HuH-7 (cell line): ENCODE data around the gene SCN2B.

Source experiments
- DNase-seq: peaks from one replicate; pipeline ENCODE4 v3.0.0; 2011; ENCODE audit warnings: low spot score

SCN2B gene, protein sequence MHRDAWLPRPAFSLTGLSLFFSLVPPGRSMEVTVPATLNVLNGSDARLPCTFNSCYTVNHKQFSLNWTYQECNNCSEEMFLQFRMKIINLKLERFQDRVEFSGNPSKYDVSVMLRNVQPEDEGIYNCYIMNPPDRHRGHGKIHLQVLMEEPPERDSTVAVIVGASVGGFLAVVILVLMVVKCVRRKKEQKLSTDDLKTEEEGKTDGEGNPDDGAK

DNA sequence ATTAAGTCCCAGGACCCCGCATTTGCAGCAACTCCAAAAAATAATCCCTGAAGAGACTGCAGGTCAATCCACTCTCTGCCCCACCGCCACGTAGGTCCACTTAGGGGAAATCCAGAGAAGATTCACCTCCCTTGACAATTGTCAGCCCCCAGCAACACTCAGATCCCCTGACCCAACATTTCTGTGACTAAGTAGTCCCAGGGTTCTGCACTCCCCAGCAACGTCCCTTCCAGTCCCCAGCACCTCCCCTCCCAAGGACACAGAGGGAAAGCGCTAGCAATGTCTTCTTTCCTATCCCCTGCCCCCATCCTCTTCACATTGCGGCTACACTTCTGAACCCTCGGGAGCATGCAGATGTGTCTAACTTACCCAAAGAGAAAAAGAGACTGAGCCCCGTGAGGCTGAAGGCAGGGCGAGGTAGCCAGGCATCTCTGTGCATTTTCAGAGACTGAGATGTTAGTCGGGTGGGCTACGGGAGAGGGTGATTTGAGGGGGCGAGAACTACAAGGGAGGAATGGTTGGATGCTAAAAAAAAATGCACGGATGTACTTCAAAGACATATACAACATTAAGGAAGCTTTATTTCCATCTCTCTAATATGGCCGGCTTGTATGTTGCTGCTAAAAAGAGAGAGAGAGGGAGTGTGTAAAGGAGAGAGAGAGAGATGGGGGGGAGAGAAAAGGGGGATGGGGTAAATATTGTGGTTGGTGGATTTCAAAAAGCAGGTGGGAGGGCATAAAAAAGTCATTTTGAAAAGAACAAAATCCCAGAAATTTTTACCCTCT is at the start of gene SCN2B:
TSS of gene SCN2B (minus strand) at position 647 of the 785 bp plus-strand sequence. CDS start at position 439, 208 bp downstream.
- no peak for DNase-seq

GRCh38 chr11:118224511-118225188 is 48.2 kb upstream of the SCN2B start, which contains the start of gene JAML:
JAML (minus strand) TSS chr11:118225011; CDS start chr11:118214866, 10,145 bp downstream.
- DNase-seq, result no peak

GRCh38 chr11:118223992-118224391 is 47.6 kb upstream of the SCN2B start:
- no peak for DNase-seq

DNA sequence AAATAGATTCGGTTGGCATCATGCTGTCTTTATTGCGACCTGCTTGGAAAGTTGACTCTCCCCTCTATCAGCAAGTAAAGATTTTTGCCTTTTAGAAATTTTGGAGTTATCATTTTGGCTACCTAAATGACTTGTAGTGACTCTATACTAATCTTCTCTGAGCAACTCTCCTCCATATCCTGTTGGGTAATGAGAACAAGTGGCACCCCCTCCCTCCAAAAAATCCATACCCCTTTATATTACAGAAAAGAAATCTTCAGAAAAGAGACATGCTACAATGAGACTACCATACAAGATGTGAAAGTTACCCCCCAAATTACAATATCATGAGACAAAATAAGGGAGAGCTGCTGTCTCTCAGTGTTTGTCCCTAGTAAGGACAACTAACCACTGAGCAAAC is 47.1 kb upstream of the SCN2B start:
- no peak for DNase-seq

DNA sequence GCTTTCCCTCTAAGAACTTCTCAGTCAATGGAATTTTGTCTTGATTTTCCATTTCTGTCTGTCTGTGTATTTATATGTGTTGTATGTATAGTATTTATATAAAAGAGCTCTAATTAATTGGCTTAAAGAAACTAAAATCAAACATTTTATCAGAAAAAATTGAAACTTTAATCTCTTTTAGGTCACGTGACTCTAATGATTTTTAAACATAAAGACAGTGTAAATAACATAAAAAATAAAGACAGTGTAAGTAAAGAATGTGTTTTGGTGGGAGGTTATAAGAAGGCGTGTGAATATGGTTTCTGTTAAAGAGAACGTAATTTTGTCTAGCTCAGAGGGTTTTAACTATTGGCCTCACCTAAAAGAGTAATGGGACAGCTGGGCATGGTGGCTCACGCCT is 46.0 kb upstream of the SCN2B start:
- no peak for DNase-seq

- no peak for DNase-seq
These were observed 45.0 kb upstream of the SCN2B start for GRCh38 chr11:118221419-118221818.

DNA sequence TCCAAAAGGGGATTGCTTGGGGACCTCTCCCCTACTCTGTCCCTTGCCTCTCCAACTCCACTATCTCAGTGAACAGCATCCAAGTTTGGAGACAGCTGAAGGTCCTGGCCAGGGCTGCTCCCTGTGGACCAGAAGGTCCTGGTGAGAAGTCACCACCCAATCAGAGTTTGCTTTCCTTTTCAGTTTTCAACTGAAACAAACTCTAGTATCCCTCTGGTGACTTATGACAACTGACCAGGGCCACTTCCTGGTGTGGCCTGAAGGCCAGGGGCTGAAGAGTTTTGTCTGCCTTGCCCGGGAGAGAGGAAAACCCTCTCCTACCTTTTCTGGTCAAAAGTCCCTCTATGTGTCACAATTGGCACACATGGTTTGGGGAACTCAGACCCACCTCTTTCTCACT is 43.3 kb upstream of the SCN2B start:
- DNase-seq, result no peak

GRCh38 chr11:118219244-118219643 is 42.8 kb upstream of the SCN2B start:
- no peak for DNase-seq

- DNase-seq, result no peak
These were observed 41.1 kb upstream of the SCN2B start for GRCh38 chr11:118217575-118217974.

- no peak for DNase-seq
These were observed 40.4 kb upstream of the SCN2B start for GRCh38 chr11:118216621-118217481.

DNA sequence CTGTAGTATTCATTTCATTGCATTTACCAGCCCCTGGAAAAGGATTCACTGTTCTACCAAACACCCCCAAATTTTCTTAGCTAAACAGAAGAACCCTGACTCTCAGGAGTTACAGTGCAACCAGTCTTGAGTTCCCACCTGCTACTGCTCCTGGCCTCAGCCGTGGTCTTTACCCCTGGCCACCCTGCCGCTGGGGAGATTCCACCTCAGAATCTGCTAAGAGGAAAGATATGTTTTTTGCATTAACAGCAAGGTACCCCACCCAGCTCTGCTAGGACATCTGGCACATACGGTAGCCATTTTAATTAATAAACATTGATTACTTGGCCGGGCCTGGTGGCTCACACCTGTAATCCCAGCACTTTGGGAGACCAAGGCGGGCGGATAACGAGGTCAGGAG is 39.3 kb upstream of the SCN2B start:
- no peak for DNase-seq

- DNase-seq, result no peak
These were observed 38.8 kb upstream of the SCN2B start for GRCh38 chr11:118215262-118215661.

DNA sequence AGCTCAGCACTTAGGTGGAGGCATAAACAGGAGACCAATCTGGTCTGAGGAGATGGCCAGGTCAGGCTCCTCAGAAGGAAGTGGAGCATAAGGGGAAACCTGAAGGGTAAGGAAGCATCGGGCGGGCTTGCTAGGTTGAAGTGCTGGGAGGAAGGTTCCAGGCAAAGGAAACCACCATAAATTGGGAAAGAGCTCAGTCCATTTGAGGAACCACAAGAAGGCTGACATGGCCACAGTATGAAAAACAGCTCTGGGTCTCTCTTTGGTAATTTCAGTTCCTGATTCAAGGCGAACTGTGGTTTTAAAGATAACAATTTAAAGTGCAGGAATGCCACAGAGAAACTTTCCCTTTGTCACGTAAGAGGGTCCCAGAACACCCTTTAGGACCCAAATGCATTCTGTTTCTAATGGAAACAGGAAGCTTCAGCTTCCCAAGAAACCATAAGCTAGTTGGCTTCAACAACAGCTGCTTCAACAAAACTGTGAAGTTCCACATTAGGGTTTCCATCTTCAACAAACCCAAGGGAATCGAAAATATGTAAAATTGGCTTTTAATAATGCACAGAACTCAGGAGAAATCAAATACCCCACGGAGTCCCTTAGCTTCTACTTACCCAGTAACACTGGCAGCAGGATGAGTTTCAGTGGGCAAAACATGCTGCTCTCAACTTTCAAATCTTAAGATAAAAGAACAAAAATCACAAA is 37.9 kb upstream of the SCN2B start:
- no peak for DNase-seq

DNA sequence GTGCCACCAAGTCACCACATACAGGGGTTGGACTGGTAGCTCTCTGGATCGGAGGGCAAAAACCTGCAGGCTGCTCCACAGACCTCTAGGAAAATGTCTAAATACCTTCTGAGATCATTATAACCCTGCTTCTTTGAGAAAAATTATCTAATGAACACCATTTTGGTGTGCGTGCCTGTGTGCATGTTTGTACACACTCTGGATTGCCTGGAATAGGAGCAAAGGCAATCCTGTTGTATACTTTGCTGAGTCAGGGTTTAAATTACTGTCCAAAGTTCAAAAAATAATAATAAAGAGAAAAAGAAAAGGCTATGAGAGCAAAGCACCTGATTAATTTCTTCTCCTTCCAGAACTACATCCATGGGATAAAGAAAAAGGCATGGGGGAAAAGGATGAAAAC is 37.3 kb upstream of the SCN2B start:
- DNase-seq, result no peak

DNA sequence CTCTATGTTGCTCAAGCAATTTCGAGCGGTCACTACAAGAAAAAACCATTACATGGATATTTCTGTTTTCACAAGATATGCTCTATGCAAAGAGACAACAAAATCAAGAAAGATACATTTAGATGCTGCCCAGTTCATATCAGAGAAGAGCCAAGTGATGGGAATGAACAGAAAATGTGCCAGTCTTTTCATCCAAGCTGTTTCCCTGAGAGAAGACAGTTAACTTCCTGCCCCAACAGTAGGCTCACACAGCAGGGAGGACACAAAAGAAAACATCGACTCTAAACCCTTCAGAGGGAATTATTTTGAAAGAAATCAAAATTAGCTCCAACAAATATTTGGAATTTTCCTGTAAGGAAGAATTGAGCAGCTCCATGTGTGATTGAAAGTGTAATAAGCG is 36.8 kb upstream of the SCN2B start:
- DNase-seq, result no peak

GRCh38 chr11:118212781-118213191 is 36.3 kb upstream of the SCN2B start:
- no peak for DNase-seq

DNA sequence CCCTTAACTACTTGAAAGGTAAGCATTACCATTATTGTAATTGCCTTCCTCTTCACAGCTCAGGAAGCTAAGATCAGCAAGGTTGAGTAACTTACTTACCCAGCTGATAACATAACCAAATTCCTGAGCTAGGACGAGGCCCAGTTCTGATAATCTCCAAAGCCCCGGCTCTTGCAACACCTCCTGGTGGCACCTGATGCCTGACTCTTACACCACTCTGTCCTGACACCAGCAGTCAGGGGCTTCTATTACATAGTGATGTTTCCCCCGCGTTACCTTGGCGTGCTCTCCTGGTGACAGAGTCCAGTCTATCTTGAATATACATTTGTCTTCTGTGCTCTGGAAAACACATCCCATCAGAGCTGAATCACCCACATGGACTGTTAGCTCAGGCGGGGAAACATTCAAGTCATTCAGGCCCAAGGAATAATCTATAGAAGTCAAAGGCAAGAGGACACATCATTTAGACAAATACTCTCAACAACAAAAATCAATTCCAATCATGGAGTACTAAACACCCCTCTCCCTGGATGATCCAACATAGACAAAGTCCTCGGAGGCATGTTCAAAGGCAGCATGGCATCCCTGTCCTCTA is 35.8 kb upstream of the SCN2B start:
- DNase-seq, result peak; percentile 66

DNA sequence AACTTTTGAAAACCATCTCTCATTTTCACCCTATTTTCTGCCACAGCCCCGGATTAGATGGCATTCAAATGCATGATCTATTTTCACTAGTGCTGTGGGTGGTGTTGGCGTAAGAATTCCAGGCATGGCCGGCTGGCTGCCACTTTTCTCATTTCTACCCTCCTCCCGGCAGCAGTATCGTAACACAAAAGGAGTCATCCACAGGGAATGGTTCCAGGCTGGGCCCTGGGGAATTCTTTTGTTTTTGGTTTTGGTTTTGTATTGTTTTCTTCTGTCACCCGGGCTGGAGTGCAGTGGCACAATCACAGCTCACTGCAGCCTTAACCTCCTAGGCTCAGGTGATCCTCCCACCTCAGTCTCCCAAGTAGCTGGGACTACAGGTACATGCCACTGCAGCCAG is 34.6 kb upstream of the SCN2B start:
- DNase-seq, result no peak

GRCh38 chr11:118210323-118210722 is 33.9 kb upstream of the SCN2B start:
- no peak for DNase-seq

- DNase-seq, result no peak
These were observed 32.6 kb upstream of the SCN2B start for GRCh38 chr11:118209033-118209432.

DNA sequence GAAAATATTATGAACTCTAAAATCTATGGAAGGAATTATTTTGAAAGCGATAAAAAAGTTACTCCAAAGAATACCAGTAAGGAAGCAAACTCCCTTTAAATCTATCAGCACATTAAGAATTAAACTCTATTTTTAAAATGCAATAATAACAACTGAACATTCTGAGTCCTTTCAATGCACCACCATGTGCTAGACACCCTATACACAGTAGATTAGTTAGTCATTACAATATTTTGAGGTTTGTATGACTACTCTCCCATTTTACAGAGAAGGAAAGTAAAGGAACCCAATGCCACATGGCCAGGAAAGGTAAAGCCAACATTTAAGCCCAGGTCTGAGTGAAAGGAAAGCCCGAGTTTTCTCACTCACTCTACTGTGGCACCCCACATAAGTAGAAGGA is 30.6 kb upstream of the SCN2B start:
- no peak for DNase-seq
